Chondrocyte (in vitro differentiated cells): Measurements from ENCODE around the gene RAP1GAP2. TPM values are rescaled to one million over a fixed set of nuclear protein-coding genes. Genes with fewer than 3 reads are reported as not detected.
"Not testable (repeated sequence)": the region's sequence is repeated elsewhere in the genome, so short reads cannot be mapped to it uniquely, and the experiment has no call there.

Experiments used
- DNase-seq: peaks from one replicate; pipeline ENCODE4 v3.0.0; 2021; ENCODE audit warnings: mixed read lengths, low spot score
- H3K27ac Mint-ChIP-seq: one replicate; pipeline ENCODE4 v1.8.0; 2021; ENCODE audit warnings: mild to moderate bottlenecking, moderate library complexity, mixed read lengths; ENCODE audit not compliant: unreplicated experiment
- H3K27me3 Mint-ChIP-seq: 2 replicates; pipeline ENCODE4 v1.8.0; 2021; ENCODE audit warnings: low read depth, mixed read lengths
- H3K36me3 Mint-ChIP-seq: 2 replicates; pipeline ENCODE4 v1.8.0; 2021; ENCODE audit warnings: low read depth, mixed read lengths
- H3K4me1 Mint-ChIP-seq: 2 replicates; pipeline ENCODE4 v1.8.0; 2021; ENCODE audit warnings: low read depth, mild to moderate bottlenecking, mixed read lengths
- H3K4me3 Mint-ChIP-seq: one replicate; pipeline ENCODE4 v1.8.0; 2021; ENCODE audit warnings: mild to moderate bottlenecking, moderate library complexity, mixed read lengths; ENCODE audit not compliant: unreplicated experiment
- H3K9me3 Mint-ChIP-seq: 2 replicates; pipeline ENCODE4 v1.8.0; 2021; ENCODE audit warnings: low read depth, mixed read lengths
- microRNA-seq: library from miRNA; unstranded; fragments of <30 nt; microRNA quantifications from one replicate; pipeline ENCODE4 v1.2.0, GENCODE V29; 2020; ENCODE audit warnings: borderline number of aligned reads
- total RNA-seq: library from RNA; stranded (reverse); gene quantifications from 3 replicates; pipeline ENCODE4 v1.2.1, GENCODE V29; 2021

Gene RAP1GAP2
- total RNA-seq, 1 donor from 2014 or later: 3.4 TPM

DNA sequence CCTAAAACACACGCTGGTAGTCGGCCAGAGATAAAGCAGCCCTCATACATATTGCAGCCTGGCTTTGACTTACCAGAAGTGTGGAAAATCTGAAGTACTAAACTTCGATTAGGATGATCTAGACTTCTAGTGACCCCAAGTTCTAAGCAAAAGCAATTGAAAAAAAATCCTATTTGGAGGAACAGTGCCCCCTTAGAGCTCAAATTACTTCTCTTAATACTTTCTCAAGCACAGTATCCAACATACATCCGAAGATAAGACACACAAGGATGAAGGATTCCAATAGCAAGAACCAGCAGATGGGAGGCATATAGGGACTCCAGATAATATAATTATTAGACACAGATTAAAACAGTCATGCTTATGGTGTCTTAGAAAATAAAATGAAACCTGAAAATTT, 277.6 kb downstream of the RAP1GAP2 start:
- H3K4me1 Mint-ChIP-seq, H3K4me3 Mint-ChIP-seq, DNase-seq, H3K36me3 Mint-ChIP-seq, H3K27ac Mint-ChIP-seq: not testable (repeated sequence)
- Mint-ChIP-seq H3K27me3 (peaks cover 25% of the 10 kb centered on the region), H3K9me3 (peaks cover 14% of the 10 kb centered on the region)

Small RNAs within 50 kb of the gene (microRNA-seq; reads per million reads assigned to microRNA genes)
- gene MIR1253: not detected

Other genes starting within 250 kb of the RAP1GAP2 start
- 150 to 151 TPM (median 151 TPM) in 3 replicates for gene PAFAH1B1, start 202.8 kb upstream of the RAP1GAP2 start, total RNA-seq
- gene CLUH, start 84.7 kb upstream of the RAP1GAP2 start, total RNA-seq: 30.8 to 36.6 TPM (median 36.0 TPM) in 3 replicates
- 0.07 TPM in 1 of 3 replicates, not detected in the others for gene CCDC92B, start 46.8 kb upstream of the RAP1GAP2 start, total RNA-seq